SK-N-SH (cell line): ENCODE data around the gene BIRC5. TPM values are rescaled to one million over a fixed set of nuclear protein-coding genes. Genes with fewer than 3 reads are reported as not detected.

Source experiments
- CTCF ChIA-PET: fragments of 300-600, 350-600 bp; formaldehyde crosslinking; extraction: SDS; loops from one replicate; lab custom pipeline; 2021; lab: Yijun Ruan, JAX
- POLR2A ChIA-PET: fragments of 350-600 bp; sonication (Branson Sonifier 250); formaldehyde crosslinking; extraction: SDS; loops from one replicate; lab custom pipeline; 2020; ENCODE audit warnings: antibody characterized with exemption, inconsistent platforms; lab: Yijun Ruan, JAX
- DNase-seq: peaks from one replicate; pipeline ENCODE4 v3.0.0; 2012
- H2AFZ ChIP-seq: fragments of 200-600 bp; sonication (generic); 2 replicates; pipeline ENCODE4 v1.8.1; 2016; ENCODE audit warnings: antibody characterized with exemption, mild to moderate bottlenecking, low read depth
- H3F3A ChIP-seq: fragments of 200-600 bp; sonication (generic); replicated peaks from 2 replicates; pipeline ENCODE3; 2016; ENCODE audit warnings: antibody characterized with exemption, mild to moderate bottlenecking; ENCODE audit not compliant: insufficient read depth
- H3K27ac ChIP-seq, 2 experiments: fragments of 200-500 bp in 1 of 2; fragments of 200-600 bp in 1 of 2; sonication (Bioruptor generic) in 1 of 2; sonication (generic), shearing (Covaris generic) in 1 of 2; 2 replicates each; pipeline versions ENCODE4 v1.5.1 to v1.6.1; 2014 to 2016; ENCODE audit warnings: low read depth in 2 of 2, inconsistent platforms in 1 of 2, low read length in 1 of 2, mild to moderate bottlenecking in 1 of 2, mixed read lengths in 1 of 2
- H3K27me3 ChIP-seq: fragments of 200-600 bp; sonication (generic), shearing (Covaris generic); 2 replicates; pipeline ENCODE4 v1.6.1; 2016; ENCODE audit warnings: mixed run types; ENCODE audit not compliant: insufficient read depth
- H3K36me3 ChIP-seq, 2 experiments: fragments of 200-500 bp in 1 of 2; fragments of 200-600 bp in 1 of 2; sonication (Bioruptor generic) in 1 of 2; sonication (generic) in 1 of 2; replicated peaks in 1 of 2; 2 replicates each; pipeline versions ENCODE3 to v1.5.1; 2014 to 2016; ENCODE audit warnings: low read length in 1 of 2, mild to moderate bottlenecking in 1 of 2; ENCODE audit not compliant: insufficient read depth in 2 of 2, control insufficient read depth in 1 of 2
- H3K4me1 ChIP-seq, 2 experiments: fragments of 200-500 bp in 1 of 2; fragments of 200-600 bp in 1 of 2; sonication (Bioruptor generic) in 1 of 2; sonication (generic), shearing (Covaris generic) in 1 of 2; 2 replicates each; pipeline versions ENCODE4 v1.5.1 to v1.6.1; 2014 to 2016; ENCODE audit warnings: low read depth in 1 of 2, low read length in 1 of 2, mixed run types in 1 of 2; ENCODE audit not compliant: insufficient read depth in 2 of 2, control insufficient read depth in 1 of 2
- H3K4me2 ChIP-seq: fragments of 200-600 bp; sonication (generic), shearing (Covaris generic); 2 replicates; pipeline ENCODE4 v1.6.1; 2017; ENCODE audit warnings: mixed run types
- H3K4me3 ChIP-seq, 2 experiments: fragments of 200-500 bp in 1 of 2; fragments of 200-600 bp in 1 of 2; sonication (Bioruptor generic) in 1 of 2; sonication (generic), shearing (Covaris generic) in 1 of 2; 2 replicates each; pipeline versions ENCODE4 v1.5.1 to v1.8.1; 2014 to 2016; ENCODE audit warnings: low read depth in 2 of 2, inconsistent platforms in 1 of 2, low read length in 1 of 2, mild to moderate bottlenecking in 1 of 2, mixed read lengths in 1 of 2, moderate library complexity in 1 of 2
- H3K79me2 ChIP-seq: fragments of 200-600 bp; sonication (generic); 2 replicates; pipeline ENCODE4 v1.8.1; 2017; ENCODE audit warnings: mild to moderate bottlenecking; ENCODE audit not compliant: insufficient read depth
- H3K9ac ChIP-seq: fragments of 200-600 bp; sonication (generic); 2 replicates; pipeline ENCODE4 v1.6.1; 2017; ENCODE audit warnings: mixed run types
- H3K9me2 ChIP-seq: fragments of 200-600 bp; sonication (generic); 2 replicates; pipeline ENCODE4 v1.6.1; 2017; ENCODE audit warnings: mixed run types
- H3K9me3 ChIP-seq: fragments of 200-600 bp; sonication (generic); 2 replicates; pipeline ENCODE4 v1.6.1; 2017; ENCODE audit warnings: mixed run types, mild to moderate bottlenecking, moderate library complexity
- H4K20me1 ChIP-seq: fragments of 200-600 bp; sonication (generic); 2 replicates; pipeline ENCODE4 v1.6.1; 2017; ENCODE audit warnings: mild to moderate bottlenecking, mixed run types; ENCODE audit not compliant: insufficient read depth
- EZH2phosphoT487 ChIP-seq: fragments of 200-600 bp; sonication (generic); IDR thresholded peaks from 2 replicates; pipeline ENCODE4 v1.6.1; 2017; ENCODE audit warnings: low read depth, mixed run types, mild to moderate bottlenecking, antibody characterized with exemption, moderate library complexity, borderline replicate concordance
- FOSL2 ChIP-seq: IDR thresholded peaks from 2 replicates; pipeline ENCODE4 v1.4.0; 2012; ENCODE audit warnings: low read depth, mild to moderate bottlenecking, moderate library complexity, borderline replicate concordance
- FOXM1 ChIP-seq: IDR thresholded peaks from 2 replicates; pipeline ENCODE4 v1.4.0; 2012; ENCODE audit warnings: low read depth, mild to moderate bottlenecking
- JUND ChIP-seq: IDR thresholded peaks from 2 replicates; pipeline ENCODE4 v1.4.0; 2012
- MEF2A ChIP-seq: IDR thresholded peaks from 2 replicates; pipeline ENCODE4 v1.4.0; 2012; ENCODE audit warnings: low read depth, borderline replicate concordance
- RAD21 ChIP-seq: IDR thresholded peaks from 2 replicates; pipeline ENCODE4 v1.6.1; 2012; ENCODE audit warnings: mild to moderate bottlenecking, low read length
- RFX5 ChIP-seq: IDR thresholded peaks from 2 replicates; pipeline ENCODE4 v1.6.1; 2012; ENCODE audit warnings: mild to moderate bottlenecking, improper control_type of control experiment, low read length
- RXRA ChIP-seq: IDR thresholded peaks from 2 replicates; pipeline ENCODE4 v1.4.0; 2012; ENCODE audit warnings: low read depth, mild to moderate bottlenecking, borderline replicate concordance
- SMC3 ChIP-seq: IDR thresholded peaks from 2 replicates; pipeline ENCODE4 v1.6.1; 2012; ENCODE audit warnings: low read depth, low read length, improper control_type of control experiment
- TAF1 ChIP-seq: IDR thresholded peaks from 2 replicates; pipeline ENCODE4 v1.6.1; 2012; ENCODE audit warnings: low read depth, mild to moderate bottlenecking, low read length, moderate library complexity, borderline replicate concordance
- YY1 ChIP-seq: IDR thresholded peaks from 2 replicates; pipeline ENCODE4 v1.4.0; 2012; ENCODE audit warnings: low read depth, mild to moderate bottlenecking
- whole genome bisulfite sequencing: methylation state at CpG from one replicate; pipeline ENCODE4 v1.1.6; 2017; ENCODE audit warnings: low lambda C conversion rate; 5-methylcytosine and 5-hydroxymethylcytosine counted together
- polyA plus RNA-seq, 3 experiments: library from polyadenylated mRNA; depleted of rRNA; stranded (reverse); fragments of >200 nt; gene quantifications; 2 replicates each; pipeline ENCODE4 v1.2.3, GENCODE V29; 2012
- TF ChIP-seq, protein P1 (sequence below): fragments of 200-600 bp; sonication (generic); IDR thresholded peaks from 2 replicates; pipeline ENCODE4 v1.6.1; 2017; ENCODE audit warnings: antibody characterized with exemption, mild to moderate bottlenecking, moderate library complexity
- TF ChIP-seq, protein P2 (sequence below): IDR thresholded peaks from 2 replicates; pipeline ENCODE4 v1.4.0; 2012; ENCODE audit warnings: low read depth, borderline replicate concordance
- TF ChIP-seq, protein P3 (sequence below): fragments of 150-350 bp; IDR thresholded peaks from 2 replicates; pipeline ENCODE4 v1.6.1; 2017; ENCODE audit warnings: antibody characterized with exemption, low read length, low read depth, borderline replicate concordance
- TF ChIP-seq, protein P4 (sequence below): IDR thresholded peaks from 2 replicates; pipeline ENCODE4 v1.4.0; 2012; ENCODE audit warnings: low read depth
- TF ChIP-seq, protein P5 (sequence below): IDR thresholded peaks from 2 replicates; pipeline ENCODE4 v1.4.0; 2012; ENCODE audit warnings: low read depth, borderline replicate concordance
- TF ChIP-seq, protein P6 (sequence below): IDR thresholded peaks from 2 replicates; pipeline ENCODE4; 2012

Gene BIRC5
- polyA plus RNA-seq, 1 of the 3 experiments (the other 2 are of a cell fraction), result 31.4 TPM

DNA sequence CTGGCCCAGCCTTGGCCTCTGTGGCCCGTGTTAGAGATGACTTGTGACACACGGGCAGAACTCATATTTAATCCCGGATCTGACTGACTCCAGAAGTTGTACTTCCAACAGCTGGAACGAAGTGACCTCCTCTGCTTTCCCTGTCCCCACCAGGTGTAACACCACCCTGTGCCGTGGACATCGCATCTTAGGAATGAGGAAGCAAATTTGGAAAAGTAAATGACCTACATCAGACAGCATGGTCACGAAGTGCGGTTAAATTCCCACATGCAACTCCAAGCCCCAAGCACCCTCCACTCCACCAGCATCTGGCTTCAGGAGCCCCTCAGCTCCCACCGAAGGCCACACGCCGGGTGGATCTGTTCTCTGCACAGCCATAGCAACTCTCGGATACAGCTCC is 30.1 kb upstream of the BIRC5 start:
- Histone ChIP-seq H3K79me2 (peaks cover 45% of the 10 kb centered on the region), H3F3A (no peaks in the 10 kb centered on the region), H3K9ac (no peak overlapping the region), H3K4me1 (peaks cover 7% of the 10 kb centered on the region in 2 experiments; a peak in 2 of 4 replicates), H3K4me3 (no peak overlapping the region), H3K36me3 (no peaks in the 10 kb centered on the region), H3K4me2 (no peak overlapping the region), H3K9me3 (no peaks in the 10 kb centered on the region), H3K9me2 (no peaks in the 10 kb centered on the region), H3K27ac (no peak overlapping the region), H2AFZ (no peak overlapping the region), H4K20me1 (peaks cover 7% of the 10 kb centered on the region; the same call in 1 of the 2 replicates), H3K27me3 (no peaks in the 10 kb centered on the region)
- CTCF ChIA-PET, result interaction anchor here (4.8 to 7.7 kb wide), 3 partner anchors 9 to 71 kb away, joined by 25 to 70 read pairs (median 59); no protein-coding TSS in a partner anchor
- TF ChIP-seq RXRA, result no peak
- TF ChIP-seq MEF2A, result no peak
- TF ChIP-seq FOXM1, result no peak
- TF ChIP-seq SMC3, result no peak
- no peak for TF ChIP-seq FOSL2
- TF ChIP-seq, protein P1, sequence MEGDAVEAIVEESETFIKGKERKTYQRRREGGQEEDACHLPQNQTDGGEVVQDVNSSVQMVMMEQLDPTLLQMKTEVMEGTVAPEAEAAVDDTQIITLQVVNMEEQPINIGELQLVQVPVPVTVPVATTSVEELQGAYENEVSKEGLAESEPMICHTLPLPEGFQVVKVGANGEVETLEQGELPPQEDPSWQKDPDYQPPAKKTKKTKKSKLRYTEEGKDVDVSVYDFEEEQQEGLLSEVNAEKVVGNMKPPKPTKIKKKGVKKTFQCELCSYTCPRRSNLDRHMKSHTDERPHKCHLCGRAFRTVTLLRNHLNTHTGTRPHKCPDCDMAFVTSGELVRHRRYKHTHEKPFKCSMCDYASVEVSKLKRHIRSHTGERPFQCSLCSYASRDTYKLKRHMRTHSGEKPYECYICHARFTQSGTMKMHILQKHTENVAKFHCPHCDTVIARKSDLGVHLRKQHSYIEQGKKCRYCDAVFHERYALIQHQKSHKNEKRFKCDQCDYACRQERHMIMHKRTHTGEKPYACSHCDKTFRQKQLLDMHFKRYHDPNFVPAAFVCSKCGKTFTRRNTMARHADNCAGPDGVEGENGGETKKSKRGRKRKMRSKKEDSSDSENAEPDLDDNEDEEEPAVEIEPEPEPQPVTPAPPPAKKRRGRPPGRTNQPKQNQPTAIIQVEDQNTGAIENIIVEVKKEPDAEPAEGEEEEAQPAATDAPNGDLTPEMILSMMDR, result no peak
- POLR2A ChIA-PET, result interaction anchor here (0.8 to 1.5 kb wide), 2 partner anchors 8 to 14 kb away, joined by 3 to 4 read pairs; no protein-coding TSS in a partner anchor
- DNase-seq, result no peak
- WGBS, result 95% methylated on average over 11 of the region's 12 CpGs

DNA sequence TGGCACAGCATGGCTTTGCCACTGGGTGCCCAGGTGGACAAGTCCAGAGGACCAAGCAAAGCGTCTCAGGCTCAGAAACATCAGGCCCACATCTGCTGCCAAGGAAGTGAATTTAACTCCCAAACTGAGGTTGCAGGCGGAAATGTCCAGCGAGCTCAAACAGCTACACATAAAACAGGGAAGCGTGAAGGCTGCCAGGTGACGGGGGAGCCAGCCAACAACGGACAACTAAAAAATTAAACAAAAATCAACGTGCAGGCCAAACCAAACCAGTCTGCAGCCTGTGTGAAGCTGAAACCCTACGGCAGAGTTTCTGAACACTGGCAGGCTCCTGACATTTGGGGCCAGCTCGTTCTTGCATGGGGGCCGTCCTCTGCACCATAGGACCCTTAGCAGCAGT is 29.7 kb upstream of the BIRC5 start:
- CTCF ChIA-PET, result interaction anchor here (4.8 to 7.7 kb wide), 3 partner anchors 10 to 71 kb away, joined by 25 to 70 read pairs (median 59); no protein-coding TSS in a partner anchor
- no peak overlapping the region for H3K4me2 ChIP-seq

More for the DNA sequence above, 29.7 kb upstream of the BIRC5 start:
- no peak overlapping the region for H3K4me3 ChIP-seq
- peaks cover 46% of the 10 kb centered on the region for H3K79me2 ChIP-seq
- no peaks in the 10 kb centered on the region for H3F3A ChIP-seq
- H3K36me3 ChIP-seq, result no peaks in the 10 kb centered on the region
- no peak for DNase-seq
- no peaks in the 10 kb centered on the region for H3K9me2 ChIP-seq
- H3K27ac ChIP-seq, result no peak overlapping the region
- no peak overlapping the region for H3K9ac ChIP-seq
- POLR2A ChIA-PET, result interaction anchor here (0.8 to 1.5 kb wide), 2 partner anchors 9 to 15 kb away, joined by 3 to 4 read pairs; no protein-coding TSS in a partner anchor
- H3K27me3 ChIP-seq, result no peaks in the 10 kb centered on the region
- H2AFZ ChIP-seq, result no peak overlapping the region
- TF ChIP-seq MEF2A (no peak), SMC3 (no peak), RAD21 (no peak), RFX5 (no peak), YY1 (no peak), TAF1 (no peak), JUND (no peak), EZH2phosphoT487 (no peak)
- TF ChIP-seq, protein P2, sequence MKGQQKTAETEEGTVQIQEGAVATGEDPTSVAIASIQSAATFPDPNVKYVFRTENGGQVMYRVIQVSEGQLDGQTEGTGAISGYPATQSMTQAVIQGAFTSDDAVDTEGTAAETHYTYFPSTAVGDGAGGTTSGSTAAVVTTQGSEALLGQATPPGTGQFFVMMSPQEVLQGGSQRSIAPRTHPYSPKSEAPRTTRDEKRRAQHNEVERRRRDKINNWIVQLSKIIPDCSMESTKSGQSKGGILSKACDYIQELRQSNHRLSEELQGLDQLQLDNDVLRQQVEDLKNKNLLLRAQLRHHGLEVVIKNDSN, result no peak
- TF ChIP-seq, protein P3, sequence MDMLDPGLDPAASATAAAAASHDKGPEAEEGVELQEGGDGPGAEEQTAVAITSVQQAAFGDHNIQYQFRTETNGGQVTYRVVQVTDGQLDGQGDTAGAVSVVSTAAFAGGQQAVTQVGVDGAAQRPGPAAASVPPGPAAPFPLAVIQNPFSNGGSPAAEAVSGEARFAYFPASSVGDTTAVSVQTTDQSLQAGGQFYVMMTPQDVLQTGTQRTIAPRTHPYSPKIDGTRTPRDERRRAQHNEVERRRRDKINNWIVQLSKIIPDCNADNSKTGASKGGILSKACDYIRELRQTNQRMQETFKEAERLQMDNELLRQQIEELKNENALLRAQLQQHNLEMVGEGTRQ, result no peak
- TF ChIP-seq, protein P4, sequence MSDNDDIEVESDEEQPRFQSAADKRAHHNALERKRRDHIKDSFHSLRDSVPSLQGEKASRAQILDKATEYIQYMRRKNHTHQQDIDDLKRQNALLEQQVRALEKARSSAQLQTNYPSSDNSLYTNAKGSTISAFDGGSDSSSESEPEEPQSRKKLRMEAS, result no peak
- TF ChIP-seq, protein P5, sequence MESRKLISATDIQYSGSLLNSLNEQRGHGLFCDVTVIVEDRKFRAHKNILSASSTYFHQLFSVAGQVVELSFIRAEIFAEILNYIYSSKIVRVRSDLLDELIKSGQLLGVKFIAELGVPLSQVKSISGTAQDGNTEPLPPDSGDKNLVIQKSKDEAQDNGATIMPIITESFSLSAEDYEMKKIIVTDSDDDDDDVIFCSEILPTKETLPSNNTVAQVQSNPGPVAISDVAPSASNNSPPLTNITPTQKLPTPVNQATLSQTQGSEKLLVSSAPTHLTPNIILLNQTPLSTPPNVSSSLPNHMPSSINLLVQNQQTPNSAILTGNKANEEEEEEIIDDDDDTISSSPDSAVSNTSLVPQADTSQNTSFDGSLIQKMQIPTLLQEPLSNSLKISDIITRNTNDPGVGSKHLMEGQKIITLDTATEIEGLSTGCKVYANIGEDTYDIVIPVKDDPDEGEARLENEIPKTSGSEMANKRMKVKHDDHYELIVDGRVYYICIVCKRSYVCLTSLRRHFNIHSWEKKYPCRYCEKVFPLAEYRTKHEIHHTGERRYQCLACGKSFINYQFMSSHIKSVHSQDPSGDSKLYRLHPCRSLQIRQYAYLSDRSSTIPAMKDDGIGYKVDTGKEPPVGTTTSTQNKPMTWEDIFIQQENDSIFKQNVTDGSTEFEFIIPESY, result no peak
- TF ChIP-seq, protein P6, sequence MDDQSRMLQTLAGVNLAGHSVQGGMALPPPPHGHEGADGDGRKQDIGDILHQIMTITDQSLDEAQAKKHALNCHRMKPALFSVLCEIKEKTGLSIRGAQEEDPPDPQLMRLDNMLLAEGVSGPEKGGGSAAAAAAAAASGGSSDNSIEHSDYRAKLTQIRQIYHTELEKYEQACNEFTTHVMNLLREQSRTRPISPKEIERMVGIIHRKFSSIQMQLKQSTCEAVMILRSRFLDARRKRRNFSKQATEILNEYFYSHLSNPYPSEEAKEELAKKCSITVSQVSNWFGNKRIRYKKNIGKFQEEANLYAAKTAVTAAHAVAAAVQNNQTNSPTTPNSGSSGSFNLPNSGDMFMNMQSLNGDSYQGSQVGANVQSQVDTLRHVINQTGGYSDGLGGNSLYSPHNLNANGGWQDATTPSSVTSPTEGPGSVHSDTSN, result no peak
- 93% methylated on average over 10 of the region's 10 CpGs for WGBS
- H3K4me1 ChIP-seq, result peaks cover 7% of the 10 kb centered on the region in 2 experiments; a peak in 2 of 4 replicates
- no peaks in the 10 kb centered on the region for H3K9me3 ChIP-seq
- H4K20me1 ChIP-seq, result peaks cover 7% of the 10 kb centered on the region; the same call in 1 of the 2 replicates
